HG03378 (cell line): ENCODE data around the gene MS4A7.
"Not testable (repeated sequence)": the region's sequence is repeated elsewhere in the genome, so short reads cannot be mapped to it uniquely, and the experiment has no call there.

ENCODE experiments used
- ATAC-seq: cut with Tn5 transposase; IDR thresholded peaks from one replicate; pipeline ENCODE4 v1.9.1; 2021; ENCODE audit warnings: mild to moderate bottlenecking, moderate library complexity; ENCODE audit not compliant: unreplicated experiment

MS4A7 gene, protein sequence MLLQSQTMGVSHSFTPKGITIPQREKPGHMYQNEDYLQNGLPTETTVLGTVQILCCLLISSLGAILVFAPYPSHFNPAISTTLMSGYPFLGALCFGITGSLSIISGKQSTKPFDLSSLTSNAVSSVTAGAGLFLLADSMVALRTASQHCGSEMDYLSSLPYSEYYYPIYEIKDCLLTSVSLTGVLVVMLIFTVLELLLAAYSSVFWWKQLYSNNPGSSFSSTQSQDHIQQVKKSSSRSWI

DNA sequence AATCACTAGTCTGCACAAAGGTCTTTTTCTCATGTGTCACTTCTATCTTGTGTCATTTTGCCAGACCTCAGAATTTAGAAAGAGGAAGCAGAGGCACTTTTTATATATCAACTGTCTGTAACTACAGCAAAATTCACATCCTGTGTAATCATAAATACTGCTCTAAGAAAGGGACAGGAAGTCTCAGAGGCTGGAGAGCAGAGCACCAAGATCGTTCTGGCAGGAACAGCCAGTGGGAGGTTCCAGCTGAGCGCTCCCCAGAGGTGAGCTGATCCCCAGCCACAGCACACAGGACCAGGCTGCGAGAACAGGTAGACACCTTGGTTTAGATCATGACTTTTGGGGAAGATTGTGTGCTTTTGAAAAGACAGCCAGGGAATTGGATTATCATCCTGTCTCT lies at the start of gene MS4A7:
Gene MS4A7 (plus strand): TSS at position 179 of the 400 bp plus-strand sequence. CDS start 4,610 bp downstream, outside the sequence.
- peak; percentile 97 for ATAC-seq

DNA sequence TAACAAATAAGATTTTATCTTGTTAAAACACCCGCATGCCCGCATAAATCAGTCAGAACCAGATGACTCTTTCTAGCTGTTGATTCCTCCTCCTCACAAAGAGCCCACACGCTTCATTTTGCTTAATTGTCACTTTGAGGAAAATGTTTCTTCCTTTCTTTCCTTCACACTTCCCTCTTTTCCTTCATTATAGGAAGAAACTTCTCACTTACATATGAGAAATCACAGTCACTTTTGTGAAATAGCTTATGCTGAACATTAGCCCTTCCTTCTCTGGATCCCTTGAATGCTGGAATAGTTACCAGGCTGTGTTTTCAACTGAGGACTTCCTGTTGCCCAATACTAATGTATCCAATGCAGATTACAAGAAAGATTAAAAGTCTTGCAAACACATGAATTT lies 45.5 kb upstream of the MS4A7 start:
- ATAC-seq = no peak

DNA sequence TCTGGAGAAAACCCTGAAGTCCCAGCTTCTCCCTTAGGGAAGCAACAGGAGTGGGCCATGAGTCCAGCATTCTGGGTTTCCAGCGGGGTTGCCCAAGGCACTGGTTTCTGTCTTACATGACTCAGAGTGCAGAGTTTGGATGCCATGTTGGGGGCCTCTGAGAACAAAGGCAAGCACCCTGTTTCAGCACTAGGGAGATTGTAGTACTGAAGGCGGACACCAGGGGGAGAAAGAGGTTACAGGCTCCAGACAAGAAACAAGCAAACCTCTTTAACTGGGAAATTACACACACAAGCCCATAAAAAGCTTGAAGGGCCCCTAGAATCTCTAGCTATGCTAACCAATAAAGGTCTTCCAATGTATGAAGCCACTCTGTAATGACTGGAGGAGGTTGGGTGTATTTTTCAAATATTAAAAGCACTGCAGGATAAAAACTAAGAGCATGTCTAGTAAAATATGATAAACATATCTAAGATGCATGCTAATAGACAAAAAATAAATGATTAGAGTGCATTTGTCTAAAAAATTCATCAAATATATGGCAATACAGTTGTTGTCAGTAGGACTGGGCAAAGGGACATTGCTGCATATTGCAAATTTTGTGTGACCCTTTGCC lies 44.2 kb upstream of the MS4A7 start:
- peak; percentile 66 for ATAC-seq

DNA sequence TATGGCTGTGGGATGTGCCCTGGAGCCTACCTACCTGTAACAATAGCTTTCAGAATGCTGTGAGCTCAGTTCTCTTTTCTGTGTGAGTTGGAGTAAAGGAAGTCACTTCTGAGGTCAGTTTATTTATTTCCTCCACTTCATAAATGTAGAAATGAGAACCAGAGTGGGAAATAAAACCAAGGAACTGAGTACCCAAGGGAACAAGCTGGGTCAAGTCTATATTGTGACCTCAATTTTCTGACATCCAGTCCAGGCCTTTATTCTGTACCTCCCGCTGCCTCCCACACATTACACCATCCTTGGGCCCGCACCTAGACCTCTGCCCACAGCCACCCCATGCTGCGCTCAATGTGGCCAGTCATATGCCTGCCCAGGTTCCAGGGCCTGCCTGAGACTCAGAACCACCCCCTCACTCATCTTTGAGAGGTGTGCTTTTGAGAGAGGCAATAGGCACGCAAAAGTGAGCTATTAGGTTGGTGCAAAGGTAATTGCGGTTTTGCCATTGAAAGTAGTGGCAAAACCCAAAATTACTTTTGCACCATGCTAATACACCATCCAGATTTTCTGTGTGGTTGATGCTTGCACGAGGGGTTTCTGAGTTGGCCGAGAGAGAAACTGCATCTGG lies 41.5 kb upstream of the MS4A7 start:
- ATAC-seq = no peak

- ATAC-seq = no peak
Measured at GRCh38 chr11:60338053-60338452, 40.3 kb upstream of the MS4A7 start.

DNA sequence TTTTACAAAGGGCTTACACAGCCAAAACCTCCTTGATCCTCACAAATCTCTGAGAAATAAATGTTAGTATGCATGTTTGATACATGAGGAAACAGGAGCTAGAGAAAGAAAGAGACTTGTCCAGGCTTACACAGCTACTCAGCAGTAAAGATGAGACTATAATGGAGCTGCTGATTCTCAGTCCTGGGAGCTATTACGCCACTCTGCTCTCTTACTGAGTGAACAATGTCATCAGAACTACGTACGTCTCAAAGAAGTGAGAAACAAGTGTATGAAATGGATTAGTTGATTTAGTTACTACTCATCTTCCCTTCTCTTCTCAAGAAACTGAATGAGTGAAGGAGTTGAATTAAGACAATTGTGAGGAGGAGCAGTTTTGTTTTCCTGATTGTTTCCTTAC lies 39.0 kb upstream of the MS4A7 start:
- ATAC-seq = no peak

GRCh38 chr11:60343094-60343704 lies 35.1 kb upstream of the MS4A7 start:
- ATAC-seq = no peak

GRCh38 chr11:60344146-60344545 lies 34.2 kb upstream of the MS4A7 start:
- ATAC-seq = no peak

DNA sequence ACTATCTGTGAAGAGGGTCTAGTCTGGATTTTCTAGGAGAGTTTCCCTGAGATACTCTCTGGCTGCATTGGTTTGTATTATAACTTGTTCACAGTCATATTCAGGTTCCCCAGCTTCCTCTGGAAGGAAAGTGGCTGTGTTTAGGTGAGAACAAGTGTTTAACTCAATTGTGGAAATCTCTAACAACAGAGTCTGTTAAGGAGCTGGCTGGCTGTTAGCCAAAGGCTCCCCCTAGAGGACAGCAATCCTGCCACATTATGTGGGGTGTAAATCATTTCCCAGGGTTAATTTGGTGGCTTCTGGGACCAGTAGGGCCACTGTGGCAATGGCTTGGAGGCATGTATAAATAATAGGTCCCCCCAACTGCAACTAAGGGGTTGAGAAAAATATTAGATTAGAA lies 32.8 kb upstream of the MS4A7 start:
- ATAC-seq = no peak

GRCh38 chr11:60347084-60347797 lies 31.1 kb upstream of the MS4A7 start:
- ATAC-seq = no peak

GRCh38 chr11:60348116-60348515 lies 30.2 kb upstream of the MS4A7 start:
- ATAC-seq = no peak

GRCh38 chr11:60349990-60350389 lies 28.3 kb upstream of the MS4A7 start:
- ATAC-seq = no peak

DNA sequence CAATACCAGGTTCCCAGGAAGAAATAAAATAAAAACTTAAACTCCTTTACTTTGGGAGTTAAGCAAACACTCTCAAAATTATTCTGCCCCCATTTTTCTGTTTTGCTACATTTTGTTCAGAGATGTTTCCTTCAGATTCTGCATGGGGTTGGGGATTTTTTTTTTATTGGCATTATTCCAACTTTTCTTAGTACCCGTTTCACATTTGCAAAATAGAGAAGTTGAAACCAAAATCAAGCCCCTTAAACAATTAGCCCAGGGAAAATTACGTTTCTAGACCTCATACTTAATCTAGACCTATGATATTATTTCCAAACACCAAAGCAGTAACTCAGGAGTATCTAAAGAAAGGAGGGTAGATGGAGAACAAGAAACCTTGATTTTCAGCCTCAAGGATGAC lies 20.6 kb upstream of the MS4A7 start:
- ATAC-seq = no peak

- ATAC-seq = no peak
Measured at GRCh38 chr11:60360621-60361020, 17.7 kb upstream of the MS4A7 start.

- ATAC-seq = no peak
Measured at GRCh38 chr11:60362241-60362640, 16.1 kb upstream of the MS4A7 start.

DNA sequence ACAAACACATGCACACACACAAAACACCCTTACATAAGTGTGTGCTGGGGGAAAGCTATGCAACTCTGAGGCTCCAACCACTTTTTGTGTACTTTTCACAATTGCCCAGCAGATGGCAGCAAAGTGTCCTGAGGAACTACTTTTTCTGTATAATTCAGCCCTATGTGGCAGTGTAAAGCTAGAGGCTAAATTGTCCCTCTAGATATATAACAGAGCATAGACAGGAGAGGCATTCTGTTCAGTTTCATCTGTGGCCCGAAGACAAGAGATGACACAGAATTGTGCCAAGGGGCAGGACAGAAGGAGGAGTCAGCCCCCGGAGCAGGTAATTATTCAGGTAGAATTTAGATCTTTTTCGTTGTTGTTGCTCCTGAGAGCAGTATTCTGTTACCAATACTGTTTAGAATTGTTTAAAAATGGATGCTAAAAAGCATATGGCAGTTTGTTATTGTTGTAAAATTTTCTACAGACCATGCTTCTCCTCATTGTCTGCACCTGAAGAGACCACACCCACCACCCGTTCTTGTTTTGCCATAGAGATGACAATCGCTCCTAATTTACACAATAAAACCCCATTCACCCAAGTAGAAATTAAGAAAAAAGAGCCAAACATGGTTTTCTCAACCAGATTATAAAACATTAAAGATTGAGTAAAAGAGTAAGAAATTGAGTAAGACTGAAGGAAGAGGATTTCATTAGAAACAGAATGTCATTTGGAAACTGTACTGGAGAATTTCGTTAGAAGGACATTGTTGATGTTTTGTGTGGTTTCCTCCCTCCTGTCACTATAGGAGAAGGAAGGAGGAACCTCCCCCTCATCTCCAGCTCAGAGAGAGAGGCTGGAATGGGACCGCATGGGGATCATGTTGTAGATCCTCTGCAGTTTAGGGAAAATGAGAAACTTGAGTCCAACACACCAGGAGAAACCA lies 14.5 kb upstream of the MS4A7 start:
- peak; percentile 70 for ATAC-seq

DNA sequence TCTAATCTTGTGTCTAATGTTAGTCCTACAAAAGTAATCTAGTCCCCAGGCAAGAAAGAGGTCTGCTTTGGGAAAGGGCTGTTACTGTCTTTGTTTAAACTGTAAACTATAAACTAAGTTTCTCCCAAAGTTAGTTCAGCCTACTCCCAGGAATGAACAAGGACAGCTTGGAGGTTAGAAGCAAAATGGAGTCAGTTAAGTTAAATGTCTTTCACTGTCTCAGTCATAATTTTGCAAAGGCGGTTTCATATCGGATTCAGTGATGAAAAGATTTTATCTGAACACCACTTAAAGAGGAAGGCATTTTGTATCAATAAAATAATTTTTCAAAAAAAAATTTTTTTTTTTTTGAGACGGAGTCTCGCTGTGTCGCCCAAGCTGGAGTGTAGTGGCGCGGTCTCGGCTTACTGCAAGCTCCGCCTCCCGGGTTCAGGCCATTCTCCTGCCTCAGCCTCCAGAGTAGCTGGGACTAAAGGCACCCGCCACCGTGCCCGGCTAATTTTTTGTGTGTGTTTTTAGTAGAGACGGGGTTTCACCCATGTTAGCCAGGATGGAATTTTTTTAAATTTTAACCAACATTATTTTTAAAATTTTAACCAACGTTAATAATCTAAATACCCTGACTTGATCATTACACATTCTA lies 11.9 kb upstream of the MS4A7 start:
- ATAC-seq = not testable (repeated sequence)

GRCh38 chr11:60367009-60367408 lies 11.3 kb upstream of the MS4A7 start:
- ATAC-seq = peak; percentile 77

DNA sequence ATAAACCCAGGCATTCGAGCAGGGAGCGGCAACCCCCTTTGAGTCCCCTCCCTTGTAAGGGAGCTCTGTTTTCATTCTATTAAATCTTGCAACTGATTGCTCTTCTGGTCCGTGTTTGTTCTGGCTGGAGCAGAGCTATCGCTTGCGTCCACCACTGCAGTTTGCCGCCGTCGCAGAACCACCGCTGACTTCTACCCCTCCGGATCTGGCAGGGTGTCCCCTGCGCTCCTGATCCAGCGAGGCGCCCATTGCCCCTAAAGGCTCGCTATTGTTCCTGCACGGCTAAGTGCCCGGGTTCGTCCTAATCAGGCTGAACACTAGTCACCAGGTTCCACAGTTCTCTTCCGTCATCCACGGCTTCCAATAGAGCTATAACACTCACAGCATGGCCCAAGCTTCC lies 10.4 kb upstream of the MS4A7 start:
- ATAC-seq = no peak
